ENCODE results near the gene GPR161. TPM values are rescaled to one million over a fixed set of nuclear protein-coding genes. Genes with fewer than 3 reads are reported as not detected.
"Not testable (repeated sequence)": the region's sequence is repeated elsewhere in the genome, so short reads cannot be mapped to it uniquely, and the experiment has no call there.

Gene GPR161
- polyA plus RNA-seq, 1 experiment: 20.4 TPM

DNA sequence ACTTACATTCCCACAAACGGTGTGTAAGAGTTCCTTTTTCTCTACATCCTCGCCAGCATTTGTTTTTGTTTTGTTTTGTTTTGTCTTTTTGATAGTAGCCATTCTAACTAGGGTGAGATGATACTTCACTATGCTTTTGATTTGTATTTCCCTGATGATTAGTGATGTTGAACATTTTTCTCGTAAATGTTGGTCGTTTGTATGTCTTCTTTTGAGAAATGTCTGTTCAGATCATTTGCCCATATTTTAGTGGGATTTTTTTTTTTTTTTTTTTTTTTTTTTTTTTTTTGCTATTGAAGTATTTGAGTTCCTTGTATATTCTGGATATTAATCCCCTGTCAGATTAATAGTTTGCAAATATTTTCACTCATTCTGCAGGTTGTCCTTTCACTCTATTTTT is 19.2 kb upstream of the GPR161 start:
- CTCF ChIA-PET: no interaction called here
- Histone ChIP-seq H3K36me3 (ENCODE audit: control insufficient read depth, insufficient read depth, low read length) (no peaks in the 10 kb centered on the region), H3K4me3 (ENCODE audit: low read depth, low read length) (no peak overlapping the region), H3K27me3 (ENCODE audit: control insufficient read depth, insufficient read depth, low read length) (no peaks in the 10 kb centered on the region)
- no peak for DNase-seq (ENCODE audit: low read depth)
- POLR2A ChIA-PET: no interaction called here
- TF ChIP-seq, protein P1, sequence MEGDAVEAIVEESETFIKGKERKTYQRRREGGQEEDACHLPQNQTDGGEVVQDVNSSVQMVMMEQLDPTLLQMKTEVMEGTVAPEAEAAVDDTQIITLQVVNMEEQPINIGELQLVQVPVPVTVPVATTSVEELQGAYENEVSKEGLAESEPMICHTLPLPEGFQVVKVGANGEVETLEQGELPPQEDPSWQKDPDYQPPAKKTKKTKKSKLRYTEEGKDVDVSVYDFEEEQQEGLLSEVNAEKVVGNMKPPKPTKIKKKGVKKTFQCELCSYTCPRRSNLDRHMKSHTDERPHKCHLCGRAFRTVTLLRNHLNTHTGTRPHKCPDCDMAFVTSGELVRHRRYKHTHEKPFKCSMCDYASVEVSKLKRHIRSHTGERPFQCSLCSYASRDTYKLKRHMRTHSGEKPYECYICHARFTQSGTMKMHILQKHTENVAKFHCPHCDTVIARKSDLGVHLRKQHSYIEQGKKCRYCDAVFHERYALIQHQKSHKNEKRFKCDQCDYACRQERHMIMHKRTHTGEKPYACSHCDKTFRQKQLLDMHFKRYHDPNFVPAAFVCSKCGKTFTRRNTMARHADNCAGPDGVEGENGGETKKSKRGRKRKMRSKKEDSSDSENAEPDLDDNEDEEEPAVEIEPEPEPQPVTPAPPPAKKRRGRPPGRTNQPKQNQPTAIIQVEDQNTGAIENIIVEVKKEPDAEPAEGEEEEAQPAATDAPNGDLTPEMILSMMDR (IDR thresholded peaks at IDR 0.05; ENCODE audit: insufficient read depth, low read depth, low read length): no peak

DNA sequence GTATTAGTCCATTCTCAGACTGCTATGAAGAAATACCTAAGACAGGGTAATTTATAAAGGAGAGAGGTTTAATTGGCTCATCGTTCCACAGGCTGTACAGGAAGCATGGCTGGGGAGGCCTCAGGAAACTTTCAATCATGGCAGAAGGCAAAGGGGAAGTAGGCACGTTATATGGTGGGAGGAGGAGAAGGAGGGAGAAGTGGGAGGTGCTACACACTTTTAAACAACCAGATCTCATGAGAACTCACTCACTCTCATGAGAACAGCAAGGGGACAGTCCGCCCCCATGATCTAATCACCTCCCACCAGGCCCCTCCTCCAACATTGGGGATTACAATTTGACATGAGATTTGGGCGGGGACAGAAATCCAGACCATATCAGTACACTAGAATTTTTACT is 18.0 kb upstream of the GPR161 start:
- POLR2A ChIA-PET; H3K36me3 ChIP-seq (ENCODE audit: control insufficient read depth, insufficient read depth, low read length); H3K27me3 ChIP-seq (ENCODE audit: control insufficient read depth, insufficient read depth, low read length); DNase-seq (ENCODE audit: low read depth); H3K4me3 ChIP-seq (ENCODE audit: low read depth, low read length): not testable (repeated sequence)
- CTCF ChIA-PET: interaction anchor here (0.6 to 1.0 kb wide), 2 partner anchors 16 to 27 kb away, joined by 3 read pairs; no protein-coding TSS in a partner anchor

DNA sequence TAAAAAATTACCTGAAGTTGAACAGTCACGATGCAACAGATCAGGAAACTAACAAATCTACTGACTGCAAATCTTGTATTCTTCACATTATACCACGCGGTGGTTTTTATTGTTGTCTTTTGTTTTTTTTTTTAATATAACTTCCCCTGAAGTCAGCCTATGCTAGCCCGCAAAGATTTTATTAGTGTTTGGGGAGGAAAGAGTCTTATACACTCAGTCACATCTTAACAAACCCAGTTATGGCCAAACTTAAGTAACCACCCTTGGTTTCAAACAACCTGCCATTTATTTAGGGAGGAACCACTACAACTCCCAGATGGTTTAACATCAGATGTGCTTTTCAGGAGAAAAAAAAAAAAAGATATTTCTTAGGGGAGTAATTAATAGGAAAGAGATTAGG is 15.2 kb upstream of the GPR161 start:
- TF ChIP-seq, protein P1 (IDR thresholded peaks at IDR 0.05; ENCODE audit: insufficient read depth, low read depth, low read length): no peak
- no peak for DNase-seq (ENCODE audit: low read depth)
- Histone ChIP-seq H3K27me3 (ENCODE audit: control insufficient read depth, insufficient read depth, low read length) (no peaks in the 10 kb centered on the region), H3K36me3 (ENCODE audit: control insufficient read depth, insufficient read depth, low read length) (no peaks in the 10 kb centered on the region), H3K4me3 (ENCODE audit: low read depth, low read length) (no peak overlapping the region)
- ChIA-PET POLR2A (no interaction called here), CTCF (interaction anchor here (1.6 kb wide), 1 partner anchor 9 kb away, joined by 4 read pairs; no protein-coding TSS in a partner anchor)

DNA sequence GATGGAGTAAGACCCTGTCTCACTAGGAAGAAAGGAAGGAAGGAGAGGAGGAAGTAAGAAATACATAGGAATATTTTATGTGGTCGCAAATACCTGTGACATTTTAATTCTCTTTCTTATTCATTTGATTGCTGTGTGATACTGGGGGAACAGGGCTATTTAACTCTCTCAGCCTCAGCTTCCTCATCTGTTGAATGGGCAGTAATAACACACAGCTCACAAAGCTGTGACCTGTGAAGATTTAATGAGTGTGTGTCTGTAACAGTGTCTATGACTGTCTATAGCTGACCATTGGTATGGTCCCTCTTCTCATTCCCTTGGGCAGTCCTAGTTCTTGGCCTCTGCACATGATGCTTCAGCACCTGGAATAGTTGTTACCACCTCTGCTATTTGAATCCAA is 13.6 kb upstream of the GPR161 start:
- ChIA-PET CTCF (interaction anchor here (1.6 to 1.9 kb wide), 2 partner anchors 11 to 16 kb away, joined by 4 to 6 read pairs; no protein-coding TSS in a partner anchor), POLR2A (no interaction called here)
- H3K36me3 ChIP-seq (ENCODE audit: control insufficient read depth, insufficient read depth, low read length): no peaks in the 10 kb centered on the region
- TF ChIP-seq, protein P1 (IDR thresholded peaks at IDR 0.05; ENCODE audit: insufficient read depth, low read depth, low read length): no peak
- H3K27me3 ChIP-seq (ENCODE audit: control insufficient read depth, insufficient read depth, low read length): no peaks in the 10 kb centered on the region
- no peak for DNase-seq (ENCODE audit: low read depth)
- no peak overlapping the region for H3K4me3 ChIP-seq (ENCODE audit: low read depth, low read length)

DNA sequence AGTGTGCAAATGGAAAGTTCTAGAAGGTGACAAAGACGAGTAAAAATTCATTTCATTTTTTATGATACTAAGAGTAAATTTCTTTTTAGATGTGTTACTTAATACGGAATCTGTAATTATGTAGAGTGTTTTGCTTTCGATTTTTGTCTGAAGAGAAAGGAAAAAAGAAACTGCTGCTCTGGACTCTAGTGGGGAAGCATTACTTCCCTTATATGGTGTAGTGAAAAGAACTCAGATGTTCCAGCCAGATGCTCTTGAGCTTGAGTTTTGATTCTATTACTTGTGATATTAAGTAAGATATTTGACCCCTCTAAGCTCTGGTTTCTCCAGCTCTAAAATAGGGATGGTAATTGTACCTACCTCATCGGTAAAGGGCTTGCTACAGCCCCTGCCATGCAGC is 12.2 kb upstream of the GPR161 start:
- no peaks in the 10 kb centered on the region for H3K27me3 ChIP-seq (ENCODE audit: control insufficient read depth, insufficient read depth, low read length)
- DNase-seq (ENCODE audit: low read depth): no peak
- POLR2A ChIA-PET: no interaction called here
- TF ChIP-seq, protein P1 (IDR thresholded peaks at IDR 0.05; ENCODE audit: insufficient read depth, low read depth, low read length): no peak
- no peak overlapping the region for H3K4me3 ChIP-seq (ENCODE audit: low read depth, low read length)
- CTCF ChIA-PET: no interaction called here
- no peaks in the 10 kb centered on the region for H3K36me3 ChIP-seq (ENCODE audit: control insufficient read depth, insufficient read depth, low read length)

DNA sequence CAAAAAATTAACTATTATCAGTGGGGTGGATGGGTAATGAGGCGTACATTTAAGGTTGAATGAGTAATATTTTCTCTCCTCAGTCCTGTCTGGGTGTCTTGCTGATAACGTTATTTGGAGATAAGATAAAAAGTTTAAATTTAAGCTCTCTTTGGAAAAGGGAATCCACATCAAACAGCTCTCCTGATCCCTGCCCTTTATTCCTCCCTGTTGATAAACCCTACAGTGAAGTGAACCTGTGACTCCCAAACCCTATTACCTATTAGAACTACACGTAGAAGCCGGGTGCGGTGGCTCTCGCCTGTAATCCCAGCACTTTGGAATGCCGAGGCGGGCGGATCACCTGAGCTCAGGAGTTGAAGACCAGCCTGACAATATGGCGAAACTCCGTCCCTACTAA is 9.9 kb upstream of the GPR161 start:
- CTCF ChIA-PET: interaction anchor here (0.7 to 2.1 kb wide), 7 partner anchors 11 to 155 kb away, joined by 3 to 9 read pairs (median 3); no protein-coding TSS in a partner anchor
- TF ChIP-seq, protein P1 (IDR thresholded peaks at IDR 0.05; ENCODE audit: insufficient read depth, low read depth, low read length): no peak
- Histone ChIP-seq H3K4me3 (ENCODE audit: low read depth, low read length) (no peak overlapping the region), H3K27me3 (ENCODE audit: control insufficient read depth, insufficient read depth, low read length) (0 out of 2 replicates have a peak, but pooled peaks cover 2% of the 10 kb centered on the region), H3K36me3 (ENCODE audit: control insufficient read depth, insufficient read depth, low read length) (no peaks in the 10 kb centered on the region)
- POLR2A ChIA-PET: no interaction called here
- DNase-seq (ENCODE audit: low read depth): no peak
